Measurements from ENCODE around the gene ARMC7.

- TF ChIP-seq CTCF (IDR thresholded peaks at IDR 0.05 in 2 of 3, conservative IDR thresholded peaks at IDR 0.05 in 1 of 3; ENCODE audit: borderline replicate concordance in 1 of 3, insufficient read depth in 1 of 3, low read depth in 2 of 3, low read length in 2 of 3) (no peak), EZH2 (IDR thresholded peaks at IDR 0.05) (no peak), JUND (IDR thresholded peaks at IDR 0.05) (no peak), MAX (IDR thresholded peaks at IDR 0.05) (no peak), EZH2phosphoT487 (IDR thresholded peaks at IDR 0.05; ENCODE audit: borderline replicate concordance) (no peak), SP1 (IDR thresholded peaks at IDR 0.05; ENCODE audit: low read depth) (no peak), POLR2A (IDR thresholded peaks at IDR 0.05; ENCODE audit: borderline replicate concordance, extremely low read depth, insufficient read depth, insufficient read length) (no peak), RAD21 (IDR thresholded peaks at IDR 0.05; ENCODE audit: low read depth) (no peak), POLR2AphosphoS5 (IDR thresholded peaks at IDR 0.05; ENCODE audit: low read depth, low read length) (no peak), SIN3A (IDR thresholded peaks at IDR 0.05; ENCODE audit: low read depth) (no peak), CBX3 (IDR thresholded peaks at IDR 0.05; ENCODE audit: low read depth) (no peak), YY1 (IDR thresholded peaks at IDR 0.05; ENCODE audit: extremely low read depth, insufficient replicate concordance, low read depth, low read length) (no peak)
Observed at GRCh38 chr17:75129576-75129975, 19.8 kb downstream of the ARMC7 start.

Data from HCT116 (cell line).